PC-3 (cell line): ENCODE results near the gene ATP8B3. TPM values are rescaled to one million over a fixed set of nuclear protein-coding genes. Genes with fewer than 3 reads are reported as not detected.

Experiments used
- ATAC-seq: fragments of 200-7000 bp; cut with Tn5 transposase; 2 replicates; pipeline ENCODE4 v1.9.1; 2020; ENCODE audit warnings: mild to moderate bottlenecking, moderate library complexity
- BruUV-seq: library from RNA; stranded (reverse); fragments of 400-500 nt; replicated peaks from 2 replicates; lab custom pipeline; 2021; lab: Mats Ljungman, UMichigan
- CTCF ChIA-PET: fragments of 300-600 bp; sonication (Branson Sonifier 250); formaldehyde crosslinking; loops from one replicate; lab custom pipeline; 2022; ENCODE audit warnings: antibody characterized with exemption; lab: Charles Lee
- POLR2A ChIA-PET: fragments of 300-600 bp; sonication (Branson Sonifier 250); formaldehyde crosslinking; loops from one replicate; lab custom pipeline; 2022; ENCODE audit warnings: antibody characterized with exemption; ENCODE audit not compliant: unreplicated experiment; lab: Charles Lee
- DNase-seq: peaks from one replicate; pipeline ENCODE4 v3.0.0-alpha.2; 2015
- H2AFZ ChIP-seq: fragments of 300-600 bp; sonication (generic); 2 replicates; pipeline ENCODE4 v1.6.0; 2016; ENCODE audit warnings: antibody characterized with exemption, low read length
- H3F3A ChIP-seq: fragments of 300-600 bp; sonication (generic); one replicate; pipeline ENCODE4 v1.6.0; 2017; ENCODE audit warnings: antibody characterized with exemption, low read length, control low read depth, mild to moderate bottlenecking; ENCODE audit not compliant: unreplicated experiment
- H3K27ac ChIP-seq: fragments of 300-600 bp; sonication (generic); 2 replicates; pipeline ENCODE4 v1.5.1; 2016; ENCODE audit warnings: mild to moderate bottlenecking, low read length
- H3K27me3 ChIP-seq: fragments of 300-600 bp; sonication (generic); 2 replicates; pipeline ENCODE4 v1.6.1; 2016; ENCODE audit warnings: low read length, mixed read lengths
- H3K36me3 ChIP-seq: fragments of 300-600 bp; sonication (generic); 2 replicates; pipeline ENCODE4 v1.6.1; 2016; ENCODE audit warnings: low read depth, mixed run types, low read length, mixed read lengths
- H3K4me1 ChIP-seq: fragments of 300-600 bp; sonication (generic); 2 replicates; pipeline ENCODE4 v1.5.1; 2016; ENCODE audit warnings: low read length; ENCODE audit not compliant: insufficient read depth
- H3K4me2 ChIP-seq: fragments of 300-600 bp; sonication (generic); 2 replicates; pipeline ENCODE4 v1.6.0; 2016; ENCODE audit warnings: low read length
- H3K4me3 ChIP-seq: fragments of 300-600 bp; sonication (generic); 2 replicates; pipeline ENCODE4 v1.5.1; 2016; ENCODE audit warnings: mild to moderate bottlenecking, low read length, mixed read lengths
- H3K79me2 ChIP-seq: fragments of 300-600 bp; sonication (generic); 2 replicates; pipeline ENCODE4 v1.6.1; 2017; ENCODE audit warnings: low read length, mixed read lengths
- H3K9ac ChIP-seq: fragments of 300-600 bp; sonication (generic); 2 replicates; pipeline ENCODE4 v1.6.0; 2016; ENCODE audit warnings: mild to moderate bottlenecking, low read length
- H3K9me2 ChIP-seq: fragments of 300-600 bp; sonication (generic); replicated peaks from 2 replicates; pipeline ENCODE4 v1.6.1; 2016; ENCODE audit warnings: mixed run types, low read length, mixed read lengths
- H3K9me3 ChIP-seq: fragments of 300-600 bp; sonication (generic); 2 replicates; pipeline ENCODE4 v1.6.1; 2016; ENCODE audit warnings: low read length, mixed read lengths
- H4K20me1 ChIP-seq: fragments of 300-600 bp; sonication (generic); 2 replicates; pipeline ENCODE4 v1.6.1; 2016; ENCODE audit warnings: low read length, mixed read lengths
- CTCF ChIP-seq: fragments of 300-600 bp; sonication (generic); conservative IDR thresholded peaks from 2 replicates; pipeline ENCODE4 v1.5.1; 2017; ENCODE audit warnings: antibody characterized with exemption, low read depth, mild to moderate bottlenecking, low read length
- EZH2 ChIP-seq: fragments of 300-600 bp; sonication (generic); IDR thresholded peaks from one replicate; pipeline ENCODE4 v1.6.1; 2017; ENCODE audit warnings: antibody characterized with exemption, mild to moderate bottlenecking, low read length; ENCODE audit not compliant: unreplicated experiment
- EZH2phosphoT487 ChIP-seq: fragments of 300-600 bp; sonication (generic); IDR thresholded peaks from 2 replicates; pipeline ENCODE4 v1.6.1; 2018; ENCODE audit warnings: mild to moderate bottlenecking, antibody characterized with exemption, low read length, borderline replicate concordance
- intact Hi-C: fragments of 100-400 bp; cut with micrococcal nuclease; formaldehyde crosslinking; loops from 2 replicates; pipeline ENCODE4 v1.9.0; 2023
- total RNA-seq: library from RNA; depleted of rRNA; stranded (reverse); fragments of >200 nt; gene quantifications from 2 replicates; pipeline ENCODE4 v1.2.3, GENCODE V29; 2014

The ATP8B3 gene
- total RNA-seq, 1 experiment from 2014 or later = 4.2 TPM

- TF ChIP-seq EZH2phosphoT487 = no peak
- TF ChIP-seq CTCF = no peak
- TF ChIP-seq EZH2 = no peak
- no TSS peak for BruUV-seq
Measured at GRCh38 chr19:1830568-1830967, 18.5 kb upstream of the ATP8B3 start.

GRCh38 chr19:1829958-1830357, 17.9 kb upstream of the ATP8B3 start:
- Histone ChIP-seq H3K4me3 (no peak overlapping the region), H3K4me1 (no peaks in the 10 kb centered on the region), H2AFZ (no peak overlapping the region), H3K79me2 (peaks cover 18% of the 10 kb centered on the region; the same call in 1 of the 2 replicates), H3K27me3 (no peaks in the 10 kb centered on the region), H3K9me3 (no peaks in the 10 kb centered on the region), H3F3A (no peaks in the 10 kb centered on the region), H3K9me2 (no peaks in the 10 kb centered on the region), H3K4me2 (no peak overlapping the region), H3K27ac (no peak overlapping the region), H4K20me1 (no peaks in the 10 kb centered on the region), H3K36me3 (no peaks in the 10 kb centered on the region; the same call in 1 of the 2 replicates), H3K9ac (no peak overlapping the region)
- CTCF ChIA-PET = no interaction called here
- no TSS peak for BruUV-seq
- ATAC-seq = no peak
- no peak for DNase-seq
- POLR2A ChIA-PET = no interaction called here
- TF ChIP-seq EZH2 (no peak), EZH2phosphoT487 (no peak), CTCF (no peak)
- intact Hi-C loops = no loop called here

More at GRCh38 chr19:1830568-1830967, 18.5 kb upstream of the ATP8B3 start:
- Histone ChIP-seq H4K20me1 (no peaks in the 10 kb centered on the region), H3K9me3 (no peaks in the 10 kb centered on the region), H2AFZ (no peak overlapping the region), H3K79me2 (peaks cover 24% of the 10 kb centered on the region), H3K36me3 (no peaks in the 10 kb centered on the region; the same call in 1 of the 2 replicates), H3K27me3 (no peaks in the 10 kb centered on the region), H3K4me1 (no peaks in the 10 kb centered on the region), H3K9me2 (no peaks in the 10 kb centered on the region), H3K9ac (no peak overlapping the region), H3F3A (no peaks in the 10 kb centered on the region), H3K27ac (no peak overlapping the region), H3K4me2 (no peak overlapping the region), H3K4me3 (no peak overlapping the region)
- no peak for DNase-seq
- ATAC-seq = no peak
- POLR2A ChIA-PET = no interaction called here
- CTCF ChIA-PET = no interaction called here
- intact Hi-C loops = no loop called here
